Heart left ventricle (tissue), 16 donors: ENCODE measurements around the gene TRAPPC12. TPM values are rescaled to one million over a fixed set of nuclear protein-coding genes. Genes with fewer than 3 reads are reported as not detected.

ENCODE experiments used
- ATAC-seq, 4 donors: fragments of 200-7000 bp; cut with Tn5 transposase; one replicate each; pipeline ENCODE4 v1.9.1; 2020 to 2022; ENCODE audit warnings: moderate library complexity in 4 of 4, mild to moderate bottlenecking in 3 of 4, moderate number of reproducible peaks in 1 of 4
- DNase-seq, 5 donors: peaks; one replicate each; pipeline ENCODE4 v3.0.0-alpha.2; 2020
- H3K27ac ChIP-seq, 12 donors: fragments of 200-600 bp; sonication (generic) in 4 of 12; one replicate each; pipeline versions ENCODE4 v1.5.0 to v1.8.0; 2016 to 2022; ENCODE audit warnings: mild to moderate bottlenecking in 2 of 12
- H3K27me3 ChIP-seq, 9 donors: fragments of 200-600 bp; sonication (generic) in 2 of 9; one replicate each; pipeline versions ENCODE4 v1.5.1 to v1.8.0; 2016 to 2022; ENCODE audit warnings: mild to moderate bottlenecking in 3 of 9
- H3K36me3 ChIP-seq, 9 donors: fragments of 200-600 bp; sonication (generic) in 2 of 9; one replicate each; pipeline versions ENCODE4 v1.5.0 to v1.8.0; 2018 to 2022; ENCODE audit warnings: mild to moderate bottlenecking in 2 of 9
- H3K4me1 ChIP-seq, 12 donors: fragments of 200-600 bp; sonication (generic) in 4 of 12; one replicate each; pipeline versions ENCODE4 v1.5.0 to v1.8.0; 2016 to 2022; ENCODE audit warnings: mild to moderate bottlenecking in 3 of 12
- H3K4me3 ChIP-seq, 12 donors: fragments of 200-600 bp; sonication (generic) in 4 of 12; one replicate each; pipeline versions ENCODE4 v1.5.0 to v1.8.0; 2017 to 2022; ENCODE audit warnings: mild to moderate bottlenecking in 9 of 12, moderate library complexity in 4 of 12
- H3K9me3 ChIP-seq, 12 donors: fragments of 200-600 bp; sonication (generic) in 4 of 12; one replicate each; pipeline versions ENCODE4 v1.5.0 to v1.8.0; 2016 to 2022; ENCODE audit warnings: mild to moderate bottlenecking in 1 of 12
- CTCF ChIP-seq, 12 donors: fragments of 200-600 bp; sonication (generic) in 4 of 12; IDR thresholded peaks; one replicate each; pipeline versions ENCODE4 v1.5.0 to v1.8.0; 2018 to 2022; ENCODE audit warnings: antibody characterized with exemption in 12 of 12, mild to moderate bottlenecking in 5 of 12
- POLR2A ChIP-seq, 2 donors: fragments of 450-650 bp; IDR thresholded peaks; one replicate each; pipeline ENCODE4 v1.6.1; 2017; ENCODE audit warnings: antibody characterized with exemption in 2 of 2, mild to moderate bottlenecking in 2 of 2, moderate library complexity in 2 of 2
- whole genome bisulfite sequencing, 4 donors: extraction: QIAGEN DNeasy Blood & Tissue Kit in 2 of 4; methylation state at CpG; one replicate each; pipeline versions ENCODE4 v1.1.5 to v1.1.7; 2013 to 2018; 5-methylcytosine and 5-hydroxymethylcytosine counted together
- intact Hi-C, 10 donors: fragments of 100-400 bp; cut with DNase I; formaldehyde crosslinking; loops; one replicate each; pipeline versions ENCODE4 v1.11.1 to v1.14.2; 2022
- polyA plus RNA-seq, 2 donors: library from polyadenylated mRNA; stranded (reverse); fragments of 200-250 nt; gene quantifications; one replicate each; pipeline ENCODE4 v1.2.3, GENCODE V29; 2013
- total RNA-seq, 9 donors: library from RNA; depleted of rRNA in 2 of 9; stranded (reverse); fragments of >200 nt in 2 of 9; fragmentation: NEBNext Ultra II Directional in 3 of 9; extraction: Animal tissue kit (Norgen Biotek cat#: 25700) in 3 of 9; gene quantifications; one replicate each; pipeline versions ENCODE4 v1.1.0 to v1.2.4, GENCODE V29; 2016 to 2023
- donor health status: ischemic (EF 13 %, LVEDD 7.1; RV severe dilation, severe dysfunction).
- donor health status: healthy with polysubstance abuse.
- donor health status: DM: no; HTN: yes; CAD: no.
- donor health status: DM: no; HTN: no; CAD: no.
- donor health status: ischemic (EF 25% LVEDD 6.9; RV normal size, moderate dysfunction).
- donor health status: ischemic (EF 25% LVEDD 5.7; RV mildly dilated, moderate dysfunction).
- donor health status: healthy.
- donor health status: DM: yes; HTN: yes; CAD: no.
- donor health status: ischemic (EF 35%, LVEDD 5.7; RV mildly dilated, moderate dysfunction).
- donor health status: nonischemic (EF 11% LVEDD 7.7; RV severe dilation, severe dysfunction).
- donor health status: DM: yes; HTN: yes; CAD: no.
- donor health status: PGD.
- donor health status: ischemic (EF 29% LVEDD 5.4; RV normal size, mild dysfunction).
- donor health status: nonischemic (EF 23%, LVEDD 6.1; RV moderate dilation, normal function).

The TRAPPC12 gene
- total and polyA plus RNA-seq, 11 donors, result 70.3 to 142 (median 88.2) TPM

GRCh38 chr2:3426615-3427014, 47.1 kb downstream of the TRAPPC12 start:
- no peak for ATAC-seq
- WGBS, 4 donors, result 97% methylated on average over 14 of the region's 14 CpGs
- peaks cover 0 to 96% (median 76%) of the 10 kb centered on the region in 9 donors for H3K36me3 ChIP-seq

GRCh38 chr2:3427272-3427671, 47.8 kb downstream of the TRAPPC12 start:
- ATAC-seq, result no peak
- Histone ChIP-seq H3K4me3 (no peak overlapping the region), H3K27ac (no peak overlapping the region), H3K9me3 (no peaks in the 10 kb centered on the region), H3K27me3 (no peaks in the 10 kb centered on the region), H3K36me3 (peaks cover 0 to 96% (median 71%) of the 10 kb centered on the region in 9 donors), H3K4me1 (peaks cover 0 to 11% (median 3%) of the 10 kb centered on the region in 12 donors)
- DNase-seq, result no peak
- intact Hi-C loops, result loop anchor here in 8 of 10 donors (5.0 to 10.0 kb wide), 3 partner anchors 218 to 228 kb away; partner anchors contain the start of gene ALLC (in 5 of the 8)
- 86 to 91% (median 88%) methylated on average over 6 of the region's 6 CpGs for WGBS, 4 donors
- no peak for TF ChIP-seq POLR2A (IDR thresholded peaks at IDR 0.05)
- TF ChIP-seq CTCF (IDR thresholded peaks at IDR 0.05), result no peak

More at GRCh38 chr2:3426615-3427014, 47.1 kb downstream of the TRAPPC12 start:
- Histone ChIP-seq H3K9me3 (no peaks in the 10 kb centered on the region), H3K4me3 (no peak overlapping the region), H3K27ac (no peak overlapping the region), H3K4me1 (peaks cover 0 to 11% (median 3%) of the 10 kb centered on the region in 12 donors), H3K27me3 (no peaks in the 10 kb centered on the region)
- no peak for TF ChIP-seq CTCF (IDR thresholded peaks at IDR 0.05)
- TF ChIP-seq POLR2A (IDR thresholded peaks at IDR 0.05), result no peak
- intact Hi-C loops, result loop anchor here in 8 of 10 donors (5.0 to 10.0 kb wide), 3 partner anchors 218 to 228 kb away; partner anchors contain the start of gene ALLC (in 5 of the 8)
- DNase-seq, result no peak

GRCh38 chr2:3428577-3428976, 49.1 kb downstream of the TRAPPC12 start:
- H3K4me3 ChIP-seq, result no peak overlapping the region
- no peak for DNase-seq
- no peaks in the 10 kb centered on the region for H3K27me3 ChIP-seq
- H3K4me1 ChIP-seq, result peaks cover 0 to 19% (median 7%) of the 10 kb centered on the region in 12 donors
- ATAC-seq, result no peak
- WGBS, 4 donors, result 81 to 87% (median 83%) methylated on average over 10 of the region's 10 CpGs
- H3K9me3 ChIP-seq, result no peaks in the 10 kb centered on the region
- H3K27ac ChIP-seq, result no peak overlapping the region
- TF ChIP-seq CTCF (IDR thresholded peaks at IDR 0.05), result no peak
- no peak for TF ChIP-seq POLR2A (IDR thresholded peaks at IDR 0.05)
- intact Hi-C loops, result loop anchor here in 8 of 10 donors (5.0 to 10.0 kb wide), 3 partner anchors 216 to 226 kb away; partner anchors contain the start of gene ALLC (in 5 of the 8)
- peaks cover 0 to 94% (median 65%) of the 10 kb centered on the region in 9 donors for H3K36me3 ChIP-seq

- WGBS, 4 donors, result 41 to 52% (median 46%) methylated on average over 6 of the region's 6 CpGs
- ATAC-seq, result peak in 1 of 4 donors; percentile 21
- intact Hi-C loops, result loop anchor here in 8 of 10 donors (5.0 to 10.0 kb wide), 3 partner anchors 216 to 226 kb away; partner anchors contain the start of gene ALLC (in 5 of the 8)
Measured at GRCh38 chr2:3429066-3429610, 49.6 kb downstream of the TRAPPC12 start.

More at GRCh38 chr2:3429066-3429610, 49.6 kb downstream of the TRAPPC12 start:
- DNase-seq, result no peak
- Histone ChIP-seq H3K27me3 (no peaks in the 10 kb centered on the region), H3K36me3 (peaks cover 0 to 94% (median 63%) of the 10 kb centered on the region in 9 donors), H3K27ac (no peak overlapping the region), H3K9me3 (no peaks in the 10 kb centered on the region), H3K4me3 (no peak overlapping the region), H3K4me1 (peaks cover 0 to 22% (median 7%) of the 10 kb centered on the region in 12 donors)
- TF ChIP-seq POLR2A (IDR thresholded peaks at IDR 0.05) (no peak), CTCF (IDR thresholded peaks at IDR 0.05) (no peak)
